Upper lobe of right lung (tissue), 1 donor: ENCODE measurements around the gene XPR1. TPM values are rescaled to one million over a fixed set of nuclear protein-coding genes. Genes with fewer than 3 reads are reported as not detected.

Experiments used
- ATAC-seq: fragments of 200-7000 bp; cut with Tn5 transposase; one replicate; pipeline ENCODE4 v1.9.1; 2020; ENCODE audit warnings: mild to moderate bottlenecking, moderate library complexity
- DNase-seq: peaks from one replicate; pipeline ENCODE4 v3.0.0-alpha.2; 2020
- H3K27ac ChIP-seq: fragments of 200-600 bp; one replicate; pipeline ENCODE4 v1.8.0; 2022
- H3K27me3 ChIP-seq: fragments of 200-600 bp; one replicate; pipeline ENCODE4 v1.8.0; 2022; ENCODE audit warnings: mild to moderate bottlenecking
- H3K36me3 ChIP-seq: fragments of 200-600 bp; one replicate; pipeline ENCODE4 v1.8.0; 2022
- H3K4me1 ChIP-seq: fragments of 200-600 bp; one replicate; pipeline ENCODE4 v1.8.0; 2022
- H3K4me3 ChIP-seq: fragments of 200-600 bp; one replicate; pipeline ENCODE4 v1.8.0; 2022; ENCODE audit warnings: mild to moderate bottlenecking
- H3K9me3 ChIP-seq: fragments of 200-600 bp; one replicate; pipeline ENCODE4 v1.8.0; 2022
- intact Hi-C: fragments of 100-400 bp; cut with DNase I; formaldehyde crosslinking; loops from one replicate; pipeline ENCODE4 v1.11.0; 2022
- total RNA-seq: library from RNA; stranded (reverse); fragmentation: NEBNext Ultra II Directional; extraction: Animal tissue kit (Norgen Biotek cat#: 25700); gene quantifications from one replicate; pipeline ENCODE4 v1.2.1, GENCODE V29; 2021
- TF ChIP-seq, protein P1 (sequence below): fragments of 200-600 bp; IDR thresholded peaks from one replicate; pipeline ENCODE4 v1.8.0; 2022; ENCODE audit warnings: antibody characterized with exemption
- donor health status: DM: no; HTN: yes; CAD: no; lungs with severe emphysema.

Gene XPR1
- total RNA-seq, 1 donor from 2014 or later, result 23.5 TPM

DNA sequence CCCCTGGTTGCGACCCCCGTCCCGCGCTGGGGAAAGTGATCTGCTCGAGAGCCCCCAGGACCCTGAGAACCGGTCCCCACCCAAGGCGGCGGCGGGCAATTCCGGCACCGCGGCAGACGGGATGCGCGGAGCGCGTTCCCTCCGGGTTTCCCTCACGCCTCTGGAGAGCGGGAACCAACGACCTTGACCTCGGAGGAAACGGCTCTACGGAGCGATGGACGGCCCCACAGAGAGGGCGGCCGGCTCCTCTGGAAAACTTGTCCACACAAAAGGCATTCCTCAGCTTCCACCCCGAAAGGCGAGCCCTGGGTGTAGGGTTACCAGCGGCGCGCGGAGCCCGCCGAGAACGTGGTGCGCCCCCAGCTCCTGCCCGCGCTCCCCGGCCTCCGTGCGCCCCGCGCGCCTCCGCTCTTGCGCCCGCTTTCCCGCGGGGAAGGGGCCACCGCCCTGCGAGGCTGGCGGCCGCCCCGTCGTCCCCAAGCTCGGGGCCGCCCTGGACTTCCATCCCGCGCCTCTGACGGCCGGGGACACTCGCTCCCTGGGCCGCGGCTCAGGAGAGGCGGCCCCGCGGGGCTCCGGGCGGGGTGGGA, 280.5 kb downstream of the XPR1 start:
- intact Hi-C loops, result no loop called here
- peak overlapping the region; percentile 84 for H3K27ac ChIP-seq
- H3K27me3 ChIP-seq, result peaks cover 8% of the 10 kb centered on the region
- ATAC-seq (peak; percentile 22), DNase-seq (peak; percentile 56)
- TF ChIP-seq, protein P1, sequence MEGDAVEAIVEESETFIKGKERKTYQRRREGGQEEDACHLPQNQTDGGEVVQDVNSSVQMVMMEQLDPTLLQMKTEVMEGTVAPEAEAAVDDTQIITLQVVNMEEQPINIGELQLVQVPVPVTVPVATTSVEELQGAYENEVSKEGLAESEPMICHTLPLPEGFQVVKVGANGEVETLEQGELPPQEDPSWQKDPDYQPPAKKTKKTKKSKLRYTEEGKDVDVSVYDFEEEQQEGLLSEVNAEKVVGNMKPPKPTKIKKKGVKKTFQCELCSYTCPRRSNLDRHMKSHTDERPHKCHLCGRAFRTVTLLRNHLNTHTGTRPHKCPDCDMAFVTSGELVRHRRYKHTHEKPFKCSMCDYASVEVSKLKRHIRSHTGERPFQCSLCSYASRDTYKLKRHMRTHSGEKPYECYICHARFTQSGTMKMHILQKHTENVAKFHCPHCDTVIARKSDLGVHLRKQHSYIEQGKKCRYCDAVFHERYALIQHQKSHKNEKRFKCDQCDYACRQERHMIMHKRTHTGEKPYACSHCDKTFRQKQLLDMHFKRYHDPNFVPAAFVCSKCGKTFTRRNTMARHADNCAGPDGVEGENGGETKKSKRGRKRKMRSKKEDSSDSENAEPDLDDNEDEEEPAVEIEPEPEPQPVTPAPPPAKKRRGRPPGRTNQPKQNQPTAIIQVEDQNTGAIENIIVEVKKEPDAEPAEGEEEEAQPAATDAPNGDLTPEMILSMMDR, result no peak
- no peaks in the 10 kb centered on the region for H3K4me1 ChIP-seq
- H3K9me3 ChIP-seq, result no peaks in the 10 kb centered on the region
- peak overlapping the region; percentile 60 for H3K4me3 ChIP-seq
- H3K36me3 ChIP-seq, result no peaks in the 10 kb centered on the region

DNA sequence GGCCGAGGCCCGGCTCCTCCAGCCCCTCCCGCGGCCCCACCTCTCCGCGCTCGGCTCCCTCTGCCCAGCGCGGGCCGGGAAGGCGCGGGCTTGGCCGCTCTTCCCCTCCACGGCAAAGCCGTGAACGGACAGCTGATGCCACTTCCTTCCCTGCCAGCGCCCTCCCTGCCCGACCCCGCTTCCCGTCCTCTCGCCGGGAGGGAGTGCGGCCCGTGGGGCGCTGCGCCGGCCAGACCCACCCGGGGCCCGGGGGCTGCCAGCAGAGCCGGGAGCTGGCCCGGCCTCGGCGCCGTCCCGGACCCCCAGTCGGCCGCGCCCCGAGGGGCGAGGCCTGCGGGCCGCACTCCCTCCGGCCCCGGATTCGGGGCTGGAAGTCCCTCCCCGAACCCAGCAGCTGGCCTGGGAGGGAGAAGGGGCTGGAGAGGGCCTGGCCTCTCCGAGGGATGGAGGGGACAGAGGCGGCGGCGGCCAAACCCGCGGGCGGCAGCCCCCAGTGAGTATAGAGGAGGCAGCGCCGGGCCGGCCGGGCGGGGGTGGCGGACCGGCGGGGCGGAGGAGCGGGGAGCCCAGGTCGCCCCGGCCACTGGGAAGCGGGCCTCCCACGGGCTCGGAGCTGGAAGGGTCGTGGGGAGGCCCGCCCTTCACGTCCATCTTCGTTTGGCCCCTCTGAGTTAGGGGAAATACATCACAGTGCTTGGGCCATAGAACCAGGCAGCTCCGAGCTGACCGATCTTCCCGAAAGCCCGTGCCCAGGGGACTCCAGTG, 281.2 kb downstream of the XPR1 start, which contains the start of gene KIAA1614:
KIAA1614 (plus strand) TSS at position 97 of the 765 bp plus-strand sequence; CDS start at position 444, 347 bp downstream.
- H3K36me3 ChIP-seq, result no peaks in the 10 kb centered on the region
- ATAC-seq, result peak; percentile 75
- H3K4me3 ChIP-seq, result peak within 1 kb of the TSS; percentile 60
- no peaks in the 10 kb centered on the region for H3K4me1 ChIP-seq
- peaks cover 8% of the 10 kb centered on the region for H3K27me3 ChIP-seq
- H3K9me3 ChIP-seq, result no peaks in the 10 kb centered on the region
- peak; percentile 73 for DNase-seq
- TF ChIP-seq, protein P1, result no peak
- intact Hi-C loops, result no loop called here
- peak within 1 kb of the TSS; percentile 84 for H3K27ac ChIP-seq

DNA sequence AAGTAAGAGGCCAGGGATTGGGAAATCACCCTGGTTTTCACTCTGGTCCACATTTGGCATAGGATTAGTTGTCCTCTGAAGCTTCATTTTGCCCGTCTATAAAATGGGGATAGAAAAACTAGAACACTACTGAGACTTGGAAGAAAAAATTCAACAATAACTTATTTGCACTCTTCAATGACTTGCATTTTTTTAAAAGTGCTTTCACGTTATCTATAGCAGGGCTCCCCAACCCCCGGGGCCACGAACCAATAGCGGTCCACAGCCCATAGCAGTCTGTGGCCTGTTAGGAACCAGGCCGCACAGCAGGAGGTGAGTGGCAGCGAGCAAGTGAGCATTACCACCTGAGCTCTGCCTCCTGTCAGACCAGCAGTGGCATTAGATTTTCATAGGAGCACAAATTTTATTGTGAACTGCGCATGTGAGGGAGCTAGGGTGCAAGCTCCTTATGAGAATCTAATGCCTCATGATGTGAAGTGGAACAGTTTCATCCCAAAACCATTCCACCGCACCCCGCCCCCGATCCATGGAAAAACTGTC, 283.7 kb downstream of the XPR1 start:
- Histone ChIP-seq H3K9me3 (no peaks in the 10 kb centered on the region), H3K4me1 (no peaks in the 10 kb centered on the region), H3K27me3 (peaks cover 8% of the 10 kb centered on the region), H3K27ac (no peak overlapping the region), H3K4me3 (no peak overlapping the region), H3K36me3 (no peaks in the 10 kb centered on the region)
- no peak for ATAC-seq
- peak; percentile 35 for DNase-seq
- intact Hi-C loops, result no loop called here
- TF ChIP-seq, protein P1, result no peak

DNA sequence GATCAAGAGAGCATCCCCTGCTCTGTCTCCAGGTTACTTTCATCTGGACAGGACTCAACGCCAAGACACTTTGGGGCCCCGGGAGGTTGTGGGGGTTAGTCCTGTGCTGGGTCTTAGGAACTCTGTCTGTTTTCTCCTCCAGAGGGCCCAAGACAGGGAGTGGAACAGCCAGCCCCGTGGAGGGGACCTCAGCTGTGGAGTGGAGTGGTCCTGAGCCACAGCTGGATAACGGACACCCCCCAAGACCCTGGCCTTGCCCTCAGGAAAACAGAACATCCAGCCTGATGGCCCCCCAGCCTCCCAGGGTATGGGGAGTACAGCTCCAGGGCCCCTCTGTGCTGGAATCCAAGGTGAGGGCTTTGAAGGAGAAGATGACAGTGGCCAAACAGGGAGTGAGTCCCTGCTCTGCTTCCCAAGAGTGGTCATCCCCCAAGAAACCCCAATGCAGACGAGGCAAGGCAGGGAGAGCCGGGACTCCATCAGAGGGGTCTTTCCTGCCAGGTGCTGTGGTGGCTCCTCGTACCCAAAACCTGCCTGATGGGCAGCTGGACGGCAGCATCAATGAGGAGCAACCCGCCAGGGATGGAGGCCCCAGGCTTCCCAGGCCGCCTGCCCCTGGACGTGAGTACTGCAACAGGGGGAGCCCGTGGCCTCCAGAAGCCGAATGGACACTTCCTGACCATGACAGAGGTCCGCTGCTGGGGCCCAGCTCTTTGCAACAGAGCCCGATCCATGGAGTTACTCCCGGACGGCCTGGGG, 284.4 kb downstream of the XPR1 start:
- no peaks in the 10 kb centered on the region for H3K9me3 ChIP-seq
- DNase-seq (peak; percentile 61), ATAC-seq (no peak)
- H3K4me1 ChIP-seq, result no peaks in the 10 kb centered on the region
- H3K36me3 ChIP-seq, result no peaks in the 10 kb centered on the region
- H3K4me3 ChIP-seq, result no peak overlapping the region
- H3K27ac ChIP-seq, result no peak overlapping the region
- H3K27me3 ChIP-seq, result peaks cover 7% of the 10 kb centered on the region
- TF ChIP-seq, protein P1, result no peak
- intact Hi-C loops, result no loop called here

DNA sequence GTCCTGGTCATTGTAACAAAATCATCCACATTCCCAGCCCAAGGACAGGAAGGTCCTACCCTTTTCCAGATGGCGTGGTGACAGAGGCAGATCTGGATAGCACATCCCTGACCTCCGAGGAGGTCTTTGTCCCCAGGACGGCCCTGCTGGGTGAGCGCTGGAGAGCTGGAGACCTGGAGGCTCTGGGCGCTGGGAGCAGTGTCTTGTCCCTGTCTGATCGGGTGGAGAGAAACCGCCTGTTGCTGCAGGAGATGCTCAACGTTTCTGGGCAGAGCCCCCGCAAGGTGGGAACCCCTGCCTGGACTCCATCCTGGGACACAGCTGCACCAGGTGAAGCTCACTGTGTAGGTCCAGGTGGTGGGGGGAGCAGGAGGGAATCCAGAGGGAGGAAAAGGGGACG, 284.9 kb downstream of the XPR1 start:
- H3K27ac ChIP-seq, result no peak overlapping the region
- DNase-seq (peak; percentile 48), ATAC-seq (no peak)
- TF ChIP-seq, protein P1, result no peak
- no peaks in the 10 kb centered on the region for H3K36me3 ChIP-seq
- intact Hi-C loops, result no loop called here
- peaks cover 3% of the 10 kb centered on the region for H3K27me3 ChIP-seq
- no peak overlapping the region for H3K4me3 ChIP-seq
- H3K9me3 ChIP-seq, result no peaks in the 10 kb centered on the region
- no peaks in the 10 kb centered on the region for H3K4me1 ChIP-seq
